Measurements from ENCODE around the gene PRR5L. TPM values are rescaled to one million over a fixed set of nuclear protein-coding genes. Genes with fewer than 3 reads are reported as not detected.

The PRR5L gene
- total RNA-seq, 1 donor: 57.0 TPM

DNA sequence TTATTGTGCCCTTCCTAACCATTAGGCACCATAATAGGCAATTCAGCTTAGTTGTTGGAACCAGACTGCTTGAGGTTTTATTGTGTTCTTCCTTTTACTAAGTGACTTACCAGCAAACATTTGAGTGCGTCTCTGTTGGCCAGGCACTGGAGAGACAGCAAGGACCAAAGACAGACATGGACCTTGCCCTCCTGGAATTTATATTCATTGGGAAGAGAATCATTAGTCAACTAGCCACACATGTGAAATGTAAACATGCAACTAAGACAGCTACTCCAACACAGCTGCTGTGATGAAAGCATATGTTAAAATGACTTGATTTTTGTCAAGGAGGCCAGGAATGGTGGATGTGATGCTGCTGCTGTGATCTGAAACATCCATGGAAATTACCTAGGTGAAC is 107.6 kb downstream of the PRR5L start:
- H3K4me3 ChIP-seq (ENCODE audit: low read depth, low read length): no peak overlapping the region
- peak; percentile 49 for DNase-seq (ENCODE audit: low read depth)
- TF ChIP-seq, protein P1, sequence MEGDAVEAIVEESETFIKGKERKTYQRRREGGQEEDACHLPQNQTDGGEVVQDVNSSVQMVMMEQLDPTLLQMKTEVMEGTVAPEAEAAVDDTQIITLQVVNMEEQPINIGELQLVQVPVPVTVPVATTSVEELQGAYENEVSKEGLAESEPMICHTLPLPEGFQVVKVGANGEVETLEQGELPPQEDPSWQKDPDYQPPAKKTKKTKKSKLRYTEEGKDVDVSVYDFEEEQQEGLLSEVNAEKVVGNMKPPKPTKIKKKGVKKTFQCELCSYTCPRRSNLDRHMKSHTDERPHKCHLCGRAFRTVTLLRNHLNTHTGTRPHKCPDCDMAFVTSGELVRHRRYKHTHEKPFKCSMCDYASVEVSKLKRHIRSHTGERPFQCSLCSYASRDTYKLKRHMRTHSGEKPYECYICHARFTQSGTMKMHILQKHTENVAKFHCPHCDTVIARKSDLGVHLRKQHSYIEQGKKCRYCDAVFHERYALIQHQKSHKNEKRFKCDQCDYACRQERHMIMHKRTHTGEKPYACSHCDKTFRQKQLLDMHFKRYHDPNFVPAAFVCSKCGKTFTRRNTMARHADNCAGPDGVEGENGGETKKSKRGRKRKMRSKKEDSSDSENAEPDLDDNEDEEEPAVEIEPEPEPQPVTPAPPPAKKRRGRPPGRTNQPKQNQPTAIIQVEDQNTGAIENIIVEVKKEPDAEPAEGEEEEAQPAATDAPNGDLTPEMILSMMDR (IDR thresholded peaks at IDR 0.05; ENCODE audit: insufficient read depth, low read depth, low read length): no peak

DNA sequence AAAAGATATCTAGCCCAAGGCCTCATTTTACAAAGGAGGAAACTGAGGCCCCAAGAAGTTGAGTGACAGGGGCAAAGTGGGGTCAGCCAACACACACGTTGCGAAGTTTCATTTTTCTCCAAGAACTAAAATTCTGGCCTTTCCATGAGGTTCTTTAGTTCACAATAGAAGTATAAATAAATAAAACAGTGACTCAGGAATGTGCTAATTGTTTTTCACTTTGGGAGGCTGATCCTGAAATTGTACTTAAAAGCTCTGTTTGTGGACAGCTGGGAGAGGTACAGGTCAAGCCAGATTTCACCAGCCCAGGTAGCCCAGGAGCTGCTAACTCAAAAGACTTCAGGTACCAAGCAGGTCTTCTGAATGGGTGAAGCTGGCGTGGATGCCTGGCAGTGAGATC is 108.7 kb downstream of the PRR5L start:
- TF ChIP-seq, protein P1 (IDR thresholded peaks at IDR 0.05; ENCODE audit: insufficient read depth, low read depth, low read length): no peak
- H3K4me3 ChIP-seq (ENCODE audit: low read depth, low read length): no peak overlapping the region
- no peak for DNase-seq (ENCODE audit: low read depth)

DNA sequence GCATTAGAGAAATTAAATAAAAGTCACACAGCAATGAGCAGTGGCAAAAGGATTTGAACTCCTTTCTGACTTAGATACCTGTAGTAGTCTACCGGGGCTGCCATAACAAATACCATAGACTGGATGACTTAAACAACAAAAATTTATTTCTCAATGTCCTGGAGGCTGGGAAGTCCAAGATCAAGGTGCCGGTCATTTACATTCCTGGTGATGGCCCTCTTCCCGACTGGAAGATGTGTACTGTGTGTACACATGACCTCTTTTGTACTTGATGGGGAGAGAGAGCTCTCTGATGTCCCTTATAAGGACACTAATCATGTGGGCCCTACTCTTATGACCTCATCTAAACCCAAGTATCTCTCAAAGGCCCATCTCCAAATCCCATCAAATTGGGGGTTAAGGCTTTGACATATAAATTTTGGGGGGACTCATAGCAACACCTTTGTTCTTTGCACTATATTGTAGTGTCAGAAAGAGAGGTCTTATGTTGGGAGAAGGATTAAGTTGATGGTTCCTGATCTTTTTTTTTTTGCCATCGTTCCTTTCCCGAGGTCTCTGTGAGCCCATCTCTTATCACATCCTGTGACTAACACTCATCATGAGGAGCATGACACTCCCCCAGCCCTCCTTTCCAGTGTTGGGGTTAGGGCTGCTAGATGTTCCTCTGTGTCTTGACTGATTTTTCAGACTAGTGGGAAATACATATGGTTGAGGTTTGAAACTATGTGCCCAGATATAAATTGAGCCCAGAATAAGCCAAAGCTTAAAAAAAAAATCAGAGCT is 109.7 kb downstream of the PRR5L start:
- TF ChIP-seq, protein P1 (IDR thresholded peaks at IDR 0.05; ENCODE audit: insufficient read depth, low read depth, low read length): no peak
- DNase-seq (ENCODE audit: low read depth): no peak
- H3K4me3 ChIP-seq (ENCODE audit: low read depth, low read length): no peak overlapping the region

DNA sequence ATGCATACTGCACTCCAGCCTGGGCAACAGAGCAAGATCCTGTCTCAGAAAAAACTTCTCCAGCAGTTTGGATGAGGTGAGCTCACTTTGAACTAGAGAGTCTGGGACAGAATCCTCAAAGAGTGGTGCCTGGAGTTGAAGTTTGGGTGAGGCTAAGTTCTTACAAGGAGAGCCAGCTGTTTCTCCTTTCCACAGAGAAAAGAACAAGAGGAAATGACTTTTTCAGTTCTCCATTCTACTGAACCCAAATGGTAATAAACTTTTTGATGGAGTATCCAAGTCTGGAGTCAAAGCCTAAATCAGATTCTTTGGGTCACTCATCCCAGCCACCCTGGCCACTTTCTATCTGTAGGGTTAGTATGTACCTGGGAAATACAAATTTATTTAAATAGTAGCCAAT is 111.3 kb downstream of the PRR5L start:
- DNase-seq (ENCODE audit: low read depth): no peak
- H3K4me3 ChIP-seq (ENCODE audit: low read depth, low read length): no peak overlapping the region
- TF ChIP-seq, protein P1 (IDR thresholded peaks at IDR 0.05; ENCODE audit: insufficient read depth, low read depth, low read length): no peak

DNA sequence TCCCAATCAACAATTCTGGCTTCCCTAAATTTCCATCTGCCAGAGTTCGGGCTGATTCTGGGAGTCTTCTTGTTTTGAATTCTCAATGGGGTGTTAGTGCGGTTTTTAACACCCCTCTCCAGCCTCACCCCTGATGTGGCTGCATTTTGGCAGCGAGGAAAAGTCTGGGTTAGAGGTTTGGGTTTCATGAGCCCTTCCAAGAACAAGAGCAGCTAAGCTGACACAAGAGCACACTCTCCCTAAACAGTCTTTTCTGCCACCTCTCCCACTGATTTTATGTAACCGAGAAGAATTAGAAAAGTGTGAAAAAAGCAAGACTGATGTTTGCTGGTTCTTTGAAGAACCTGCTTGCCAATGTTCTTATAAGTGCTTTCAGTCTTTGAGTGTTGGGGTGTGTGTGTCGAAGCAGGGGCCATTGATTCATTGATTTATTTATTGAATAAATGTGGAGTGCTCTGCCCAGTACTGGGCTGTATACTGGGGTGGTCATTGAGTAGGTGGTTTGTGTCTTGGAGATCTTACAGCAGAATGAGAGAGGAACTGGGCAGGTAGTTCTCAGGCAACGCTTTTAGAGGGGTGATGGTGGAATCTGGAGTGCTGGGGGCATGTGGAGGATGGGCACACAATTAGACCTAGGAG is 112.5 kb downstream of the PRR5L start:
- no peak overlapping the region for H3K4me3 ChIP-seq (ENCODE audit: low read depth, low read length)
- TF ChIP-seq, protein P1 (IDR thresholded peaks at IDR 0.05; ENCODE audit: insufficient read depth, low read depth, low read length): no peak
- no peak for DNase-seq (ENCODE audit: low read depth)

DNA sequence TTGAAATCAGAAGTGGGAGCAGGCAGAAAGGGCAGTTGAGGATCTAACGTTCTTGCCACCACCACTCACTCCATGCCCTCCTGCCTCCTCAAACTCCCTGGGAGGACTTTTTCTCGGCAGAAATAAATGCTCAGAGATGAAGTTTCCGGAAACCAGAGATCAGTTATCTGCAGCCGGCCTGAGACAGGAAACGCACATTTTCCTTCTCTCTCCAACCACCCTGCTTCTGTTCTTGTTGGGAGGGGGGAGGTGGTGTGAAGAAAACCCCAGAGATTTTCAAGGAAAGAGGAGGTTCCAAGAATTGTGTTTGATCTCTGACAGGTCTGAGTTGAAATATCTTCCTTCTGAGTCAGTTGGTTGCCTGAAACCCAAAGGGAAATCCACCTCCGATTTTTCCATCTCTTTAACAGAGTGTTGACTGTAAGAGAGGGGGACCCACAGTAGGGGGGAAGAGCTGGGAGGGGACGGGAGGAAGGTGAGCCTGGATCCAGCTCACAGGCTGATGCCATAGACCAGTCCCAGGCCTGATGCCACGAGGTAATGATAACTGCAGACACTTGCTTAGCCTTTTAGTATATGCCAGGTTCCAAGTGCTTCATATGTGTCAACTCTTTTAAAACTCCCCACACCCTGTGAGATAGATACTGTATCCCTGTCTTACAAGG is 113.2 kb downstream of the PRR5L start:
- DNase-seq (ENCODE audit: low read depth): peak; percentile 60
- TF ChIP-seq, protein P1 (IDR thresholded peaks at IDR 0.05; ENCODE audit: insufficient read depth, low read depth, low read length): no peak
- H3K4me3 ChIP-seq (ENCODE audit: low read depth, low read length): no peak overlapping the region

Data from fibroblast of villous mesenchyme (primary cell).